ENCODE results near the gene PTPRN.
A peak's percentile ranks its signal among the peaks of the same experiment; 100 is the strongest.

The PTPRN gene

GRCh38 chr2:219246559-219246958 lies 62.6 kb downstream of the PTPRN start:
- DNase-seq (ENCODE audit: low spot score) (no peak), FAIRE-seq (no peak)

- DNase-seq (ENCODE audit: low spot score) (no peak), FAIRE-seq (no peak)
Observed at GRCh38 chr2:219245899-219246230, 63.3 kb downstream of the PTPRN start.

- DNase-seq (ENCODE audit: low spot score) (peak; percentile 84), FAIRE-seq (no peak)
Observed at GRCh38 chr2:219245148-219245898, 63.9 kb downstream of the PTPRN start, which contains the start of the genes GLB1L and STK16. TSS of gene GLB1L (minus strand) at chr2:219245444. CDS start at chr2:219243573, 1,871 bp downstream. TSS of gene STK16 (plus strand) at chr2:219245479. CDS start at chr2:219246000, 521 bp downstream.

DNA sequence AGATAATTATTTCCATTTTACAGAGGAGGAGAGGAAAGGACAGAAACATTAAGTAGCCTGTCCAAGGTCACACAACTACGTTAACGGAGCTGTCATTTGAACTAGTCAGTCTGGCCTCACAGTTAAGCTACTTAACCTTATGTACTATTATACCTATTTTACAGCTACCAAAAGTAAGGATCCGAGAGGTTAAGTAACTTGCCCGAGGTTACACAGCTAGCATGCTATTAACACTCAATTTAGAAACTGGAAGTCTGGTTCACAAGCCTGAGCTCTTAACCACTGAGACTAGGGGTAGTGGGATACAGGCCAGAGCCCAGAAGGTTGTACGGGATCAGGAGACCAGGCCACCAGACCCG lies 64.4 kb downstream of the PTPRN start:
- no peak for FAIRE-seq
- DNase-seq (ENCODE audit: low spot score) = no peak

DNA sequence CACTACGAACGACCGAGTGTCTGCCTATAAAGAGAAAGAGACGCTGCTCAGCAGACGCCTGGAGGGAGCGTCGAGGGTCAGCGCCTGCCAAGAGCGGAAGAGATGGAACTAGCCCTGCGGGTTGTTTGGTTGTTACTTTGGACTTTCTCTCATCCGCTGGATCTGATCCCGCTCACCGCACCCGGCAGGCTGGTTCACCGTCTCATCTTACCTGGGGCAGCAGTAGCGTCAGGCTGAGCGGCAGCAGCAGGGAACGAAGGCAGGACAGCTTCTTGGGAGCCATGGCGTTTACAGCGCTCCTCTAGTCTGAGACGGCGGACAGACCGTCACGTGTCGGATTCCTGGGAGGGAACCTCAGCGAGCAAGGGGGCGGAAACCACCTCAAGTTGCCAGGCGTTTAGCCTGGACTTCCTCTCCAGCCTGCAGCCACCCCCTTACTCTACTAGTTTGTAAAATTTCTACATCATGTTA lies 65.9 kb downstream of the PTPRN start:
- FAIRE-seq = no peak

More for the DNA sequence above, 65.9 kb downstream of the PTPRN start:
- DNase-seq (ENCODE audit: low spot score) = no peak
